ENCODE results near the gene KCTD11. TPM values are rescaled to one million over a fixed set of nuclear protein-coding genes. Genes with fewer than 3 reads are reported as not detected.

KCTD11 gene
- total and polyA plus RNA-seq, 2 of the 13 experiments (the other 11 are each of a cell fraction or from before 2014, with no cell fraction given), result 1.6 to 2.6 TPM

DNA sequence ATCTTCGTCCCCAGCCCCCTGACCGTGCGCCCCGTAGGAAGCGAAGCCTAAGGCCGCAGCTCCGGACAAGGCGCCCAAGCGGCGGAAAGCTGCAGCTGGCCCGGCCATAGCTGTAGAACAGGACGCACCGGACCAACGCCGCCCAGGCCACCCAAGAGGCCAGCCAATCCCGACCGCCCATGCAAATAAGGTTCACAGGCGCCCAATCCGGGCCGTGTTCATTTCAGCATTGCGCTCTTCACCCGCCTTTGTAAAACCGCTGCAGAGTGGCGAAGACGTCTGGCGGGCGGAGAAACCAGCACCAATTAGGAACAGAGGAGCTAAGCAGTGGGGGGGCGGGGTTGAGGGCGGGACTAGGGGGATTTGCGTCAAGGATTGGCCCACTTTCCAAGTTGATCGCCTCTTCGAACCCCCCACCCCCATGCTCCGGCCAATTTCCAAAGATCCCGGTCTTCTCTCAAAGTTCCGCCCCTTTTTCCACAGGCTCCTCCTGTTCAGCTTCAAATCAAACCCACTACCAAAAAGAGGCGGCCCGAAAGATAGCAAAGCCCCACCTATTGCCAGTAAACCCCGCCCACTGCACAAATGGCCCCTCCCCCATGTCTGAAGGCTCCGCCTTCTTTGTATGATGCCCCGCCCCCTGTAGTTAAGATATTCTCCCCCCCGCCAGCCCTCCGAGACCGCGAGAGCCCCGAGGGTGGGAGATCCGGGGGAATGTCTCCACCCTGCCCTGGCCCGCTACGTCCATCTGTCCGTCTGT is 52.2 kb downstream of the KCTD11 start, which contains the start of gene TMEM256 (continued):
- TF ChIP-seq, protein P1, sequence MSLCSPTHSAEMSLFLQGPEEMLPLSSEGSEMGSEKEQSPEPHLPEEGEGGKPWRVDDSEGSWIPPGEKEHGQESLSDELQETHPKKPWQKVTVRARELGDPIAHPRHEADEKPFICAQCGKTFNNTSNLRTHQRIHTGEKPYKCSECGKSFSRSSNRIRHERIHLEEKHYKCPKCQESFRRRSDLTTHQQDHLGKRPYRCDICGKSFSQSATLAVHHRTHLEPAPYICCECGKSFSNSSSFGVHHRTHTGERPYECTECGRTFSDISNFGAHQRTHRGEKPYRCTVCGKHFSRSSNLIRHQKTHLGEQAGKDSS (CRISPR knock-in tag; IDR thresholded peaks at IDR 0.05; ENCODE audit: borderline replicate concordance, low read depth), result 0 out of 2 replicates have a peak, but pooled peaks have one; percentile 37
- TF ChIP-seq, protein P2, sequence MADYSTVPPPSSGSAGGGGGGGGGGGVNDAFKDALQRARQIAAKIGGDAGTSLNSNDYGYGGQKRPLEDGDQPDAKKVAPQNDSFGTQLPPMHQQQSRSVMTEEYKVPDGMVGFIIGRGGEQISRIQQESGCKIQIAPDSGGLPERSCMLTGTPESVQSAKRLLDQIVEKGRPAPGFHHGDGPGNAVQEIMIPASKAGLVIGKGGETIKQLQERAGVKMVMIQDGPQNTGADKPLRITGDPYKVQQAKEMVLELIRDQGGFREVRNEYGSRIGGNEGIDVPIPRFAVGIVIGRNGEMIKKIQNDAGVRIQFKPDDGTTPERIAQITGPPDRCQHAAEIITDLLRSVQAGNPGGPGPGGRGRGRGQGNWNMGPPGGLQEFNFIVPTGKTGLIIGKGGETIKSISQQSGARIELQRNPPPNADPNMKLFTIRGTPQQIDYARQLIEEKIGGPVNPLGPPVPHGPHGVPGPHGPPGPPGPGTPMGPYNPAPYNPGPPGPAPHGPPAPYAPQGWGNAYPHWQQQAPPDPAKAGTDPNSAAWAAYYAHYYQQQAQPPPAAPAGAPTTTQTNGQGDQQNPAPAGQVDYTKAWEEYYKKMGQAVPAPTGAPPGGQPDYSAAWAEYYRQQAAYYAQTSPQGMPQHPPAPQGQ (CRISPR knock-in tag; IDR thresholded peaks at IDR 0.05; ENCODE audit: borderline replicate concordance), result no peak
- TF ChIP-seq ZNF678 (CRISPR knock-in tag; IDR thresholded peaks at IDR 0.05) (no peak), THAP11 (CRISPR knock-in tag; IDR thresholded peaks at IDR 0.05) (peak; percentile 75), PITX1 (CRISPR knock-in tag; IDR thresholded peaks at IDR 0.05) (no peak), SKI (IDR thresholded peaks at IDR 0.05; ENCODE audit: partially characterized antibody) (no peak), POLR2AphosphoS2 (IDR thresholded peaks at IDR 0.05; ENCODE audit: low read depth, low read length) (peak; percentile 54; the same call in 1 of the 2 replicates), ZNF598 (CRISPR knock-in tag; IDR thresholded peaks at IDR 0.05; ENCODE audit: borderline replicate concordance) (peak; percentile 58; the same call in 1 of the 2 replicates), KLF11 (CRISPR knock-in tag; IDR thresholded peaks at IDR 0.05) (no peak), ZNF816 (CRISPR knock-in tag; IDR thresholded peaks at IDR 0.05; ENCODE audit: borderline replicate concordance) (no peak), JARID2 (CRISPR knock-in tag; IDR thresholded peaks at IDR 0.05; ENCODE audit: insufficient replicate concordance) (no peak), KDM6A (CRISPR knock-in tag; IDR thresholded peaks at IDR 0.05; ENCODE audit: low read depth) (no peak), ZNF572 (CRISPR knock-in tag; IDR thresholded peaks at IDR 0.05) (0 out of 2 replicates have a peak, but pooled peaks have one; percentile 52), ZNF33B (CRISPR knock-in tag; IDR thresholded peaks at IDR 0.05) (no peak), GATAD1 (CRISPR knock-in tag; IDR thresholded peaks at IDR 0.05) (peak; percentile 76; the same call in 1 of the 2 replicates), SP1 (IDR thresholded peaks at IDR 0.05) (no peak), SP1 (CRISPR knock-in tag; IDR thresholded peaks at IDR 0.05) (peak; percentile 70), DMAP1 (CRISPR knock-in tag; IDR thresholded peaks at IDR 0.05) (peak; percentile 37), SP2 (CRISPR knock-in tag; IDR thresholded peaks at IDR 0.05) (peak; percentile 81), ZNF225 (CRISPR knock-in tag; IDR thresholded peaks at IDR 0.05) (no peak), ZNF547 (CRISPR knock-in tag; IDR thresholded peaks at IDR 0.05) (peak; percentile 66), MEIS1 (CRISPR knock-in tag; IDR thresholded peaks at IDR 0.05; ENCODE audit: borderline replicate concordance) (no peak; the same call in 1 of the 2 replicates)
- TF ChIP-seq, protein P3, sequence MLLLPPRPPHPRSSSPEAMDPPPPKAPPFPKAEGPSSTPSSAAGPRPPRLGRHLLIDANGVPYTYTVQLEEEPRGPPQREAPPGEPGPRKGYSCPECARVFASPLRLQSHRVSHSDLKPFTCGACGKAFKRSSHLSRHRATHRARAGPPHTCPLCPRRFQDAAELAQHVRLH (CRISPR knock-in tag; IDR thresholded peaks at IDR 0.05; ENCODE audit: borderline replicate concordance, low read depth), result 0 out of 2 replicates have a peak, but pooled peaks have one; percentile 35
- TF ChIP-seq, protein P4, sequence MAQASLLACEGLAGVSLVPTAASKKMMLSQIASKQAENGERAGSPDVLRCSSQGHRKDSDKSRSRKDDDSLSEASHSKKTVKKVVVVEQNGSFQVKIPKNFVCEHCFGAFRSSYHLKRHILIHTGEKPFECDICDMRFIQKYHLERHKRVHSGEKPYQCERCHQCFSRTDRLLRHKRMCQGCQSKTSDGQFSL (CRISPR knock-in tag; IDR thresholded peaks at IDR 0.05), result peak; percentile 4; the same call in 1 of the 2 replicates
- TF ChIP-seq, protein P5, sequence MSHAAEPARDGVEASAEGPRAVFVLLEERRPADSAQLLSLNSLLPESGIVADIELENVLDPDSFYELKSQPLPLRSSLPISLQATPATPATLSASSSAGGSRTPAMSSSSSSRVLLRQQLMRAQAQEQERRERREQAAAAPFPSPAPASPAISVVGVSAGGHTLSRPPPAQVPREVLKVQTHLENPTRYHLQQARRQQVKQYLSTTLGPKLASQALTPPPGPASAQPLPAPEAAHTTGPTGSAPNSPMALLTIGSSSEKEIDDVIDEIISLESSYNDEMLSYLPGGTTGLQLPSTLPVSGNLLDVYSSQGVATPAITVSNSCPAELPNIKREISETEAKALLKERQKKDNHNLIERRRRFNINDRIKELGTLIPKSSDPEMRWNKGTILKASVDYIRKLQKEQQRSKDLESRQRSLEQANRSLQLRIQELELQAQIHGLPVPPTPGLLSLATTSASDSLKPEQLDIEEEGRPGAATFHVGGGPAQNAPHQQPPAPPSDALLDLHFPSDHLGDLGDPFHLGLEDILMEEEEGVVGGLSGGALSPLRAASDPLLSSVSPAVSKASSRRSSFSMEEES (CRISPR knock-in tag; IDR thresholded peaks at IDR 0.05), result 0 out of 2 replicates have a peak, but pooled peaks have one; percentile 42
- TF ChIP-seq, protein P6, sequence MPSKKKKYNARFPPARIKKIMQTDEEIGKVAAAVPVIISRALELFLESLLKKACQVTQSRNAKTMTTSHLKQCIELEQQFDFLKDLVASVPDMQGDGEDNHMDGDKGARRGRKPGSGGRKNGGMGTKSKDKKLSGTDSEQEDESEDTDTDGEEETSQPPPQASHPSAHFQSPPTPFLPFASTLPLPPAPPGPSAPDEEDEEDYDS (CRISPR knock-in tag; IDR thresholded peaks at IDR 0.05), result peak; percentile 90
